ENCODE data around the gene MCCC2. TPM values are rescaled to one million over a fixed set of nuclear protein-coding genes. Genes with fewer than 3 reads are reported as not detected.

Gene MCCC2
- total RNA-seq, 1 donor from 2014 or later: 44.9 TPM

Other genes starting within 250 kb of the MCCC2 start
- 34.0 and 35.2 TPM in 2 replicates for gene BDP1, start 131.7 kb upstream of the MCCC2 start, total RNA-seq
- gene CARTPT, start 131.9 kb downstream of the MCCC2 start, total RNA-seq: not detected in 2 replicates